CD4-positive, alpha-beta T cell treated with Interleukin-6 at 100 ng/mL for 8 hours (primary cell): ENCODE results near the gene SSH3.

Experiments used
- DNase-seq: peaks from one replicate; pipeline ENCODE4 v3.0.0-alpha.2; 2020; ENCODE audit warnings: mixed read lengths, low spot score

Gene SSH3

GRCh38 chr11:67280341-67280787, 23.0 kb upstream of the SSH3 start:
- no peak for DNase-seq

GRCh38 chr11:67280788-67281551, 22.4 kb upstream of the SSH3 start:
- DNase-seq = no peak

DNA sequence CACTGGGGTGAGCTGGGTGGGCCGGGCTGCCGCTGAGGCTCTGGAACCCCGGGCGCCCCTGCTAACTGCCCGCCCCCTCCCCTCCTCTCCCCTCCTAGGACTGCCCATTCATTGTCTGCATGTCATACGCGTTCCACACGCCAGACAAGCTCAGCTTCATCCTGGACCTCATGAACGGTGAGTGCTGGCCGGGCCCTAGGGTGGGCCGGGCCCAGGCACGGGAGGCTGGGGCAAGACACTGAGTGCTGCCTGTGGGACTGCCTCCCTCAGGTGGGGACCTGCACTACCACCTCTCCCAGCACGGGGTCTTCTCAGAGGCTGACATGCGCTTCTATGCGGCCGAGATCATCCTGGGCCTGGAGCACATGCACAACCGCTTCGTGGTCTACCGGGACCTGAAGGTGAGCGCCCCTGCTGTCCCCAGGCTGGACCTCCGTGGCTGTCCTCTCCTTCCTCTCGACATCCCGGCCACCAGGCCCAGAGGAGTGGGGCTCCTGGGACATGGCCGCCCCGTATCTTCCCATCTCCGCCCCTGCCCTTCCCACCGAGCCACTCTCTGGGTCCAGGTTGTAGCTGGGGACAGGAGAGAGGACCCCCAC, 21.7 kb upstream of the SSH3 start:
- DNase-seq = no peak

DNA sequence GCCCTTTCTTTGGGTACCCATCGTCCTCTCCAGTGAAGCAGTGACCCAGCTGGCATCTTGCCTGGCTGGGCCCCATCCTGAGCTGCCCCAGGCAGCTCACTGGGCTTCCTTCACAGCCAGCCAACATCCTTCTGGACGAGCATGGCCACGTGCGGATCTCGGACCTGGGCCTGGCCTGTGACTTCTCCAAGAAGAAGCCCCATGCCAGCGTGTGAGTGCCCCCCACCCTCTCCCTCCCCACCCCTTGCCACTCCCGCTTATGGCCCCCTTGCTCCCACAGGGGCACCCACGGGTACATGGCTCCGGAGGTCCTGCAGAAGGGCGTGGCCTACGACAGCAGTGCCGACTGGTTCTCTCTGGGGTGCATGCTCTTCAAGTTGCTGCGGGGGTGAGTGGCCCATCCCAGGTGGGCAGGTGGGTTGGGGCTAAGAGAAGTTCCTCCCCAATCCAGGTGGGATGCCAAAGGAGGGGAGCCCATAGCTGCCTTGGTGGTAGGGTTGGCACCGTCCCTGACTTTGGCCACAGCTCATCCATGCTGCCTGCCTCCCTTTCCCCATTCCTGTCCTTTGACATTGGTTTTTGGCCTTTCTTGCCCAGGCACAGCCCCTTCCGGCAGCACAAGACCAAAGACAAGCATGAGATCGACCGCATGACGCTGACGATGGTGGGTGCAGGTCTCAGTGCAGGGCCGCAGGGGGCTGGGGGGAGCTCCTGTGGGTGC, 21.0 kb upstream of the SSH3 start:
- DNase-seq = no peak

DNA sequence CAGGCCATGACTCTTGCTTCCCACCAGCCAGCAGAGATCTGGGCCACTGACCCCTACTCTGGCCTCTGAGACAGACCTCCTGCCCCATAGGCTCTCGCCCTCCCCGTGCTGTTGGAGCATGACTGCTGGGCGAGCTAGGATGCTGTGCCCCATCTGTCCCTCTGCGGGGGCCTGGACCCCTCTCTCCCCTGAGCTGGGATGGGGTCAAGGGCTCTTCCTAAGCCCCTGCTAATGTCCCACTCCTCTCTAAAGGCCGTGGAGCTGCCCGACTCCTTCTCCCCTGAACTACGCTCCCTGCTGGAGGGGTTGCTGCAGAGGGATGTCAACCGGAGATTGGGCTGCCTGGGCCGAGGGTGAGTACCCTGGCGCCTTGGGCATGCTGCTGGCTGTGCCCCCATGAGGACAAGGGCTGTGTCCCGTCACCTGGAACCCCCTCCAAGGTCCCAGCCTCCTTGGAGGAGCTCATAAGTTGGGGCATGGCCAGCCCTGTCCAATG, 20.4 kb upstream of the SSH3 start:
- DNase-seq = no peak

DNA sequence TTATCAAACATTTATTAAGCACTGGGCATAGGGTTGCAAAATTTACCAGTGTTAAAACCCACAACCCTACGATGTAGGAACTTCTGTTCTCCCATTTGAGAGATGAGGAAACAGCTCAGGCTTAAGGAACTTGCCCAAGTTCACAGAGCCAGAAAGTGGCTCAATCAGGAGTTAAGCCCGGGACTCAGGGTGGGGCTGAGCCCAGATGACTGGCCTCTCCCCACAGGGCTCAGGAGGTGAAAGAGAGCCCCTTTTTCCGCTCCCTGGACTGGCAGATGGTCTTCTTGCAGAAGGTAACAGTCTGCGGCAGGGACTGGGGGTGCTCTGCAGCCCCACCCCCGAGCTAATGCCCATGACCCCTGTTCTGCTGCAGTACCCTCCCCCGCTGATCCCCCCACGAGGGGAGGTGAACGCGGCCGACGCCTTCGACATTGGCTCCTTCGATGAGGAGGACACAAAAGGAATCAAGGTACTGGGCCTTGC, 19.8 kb upstream of the SSH3 start:
- no peak for DNase-seq

GRCh38 chr11:67284811-67285540, 18.4 kb upstream of the SSH3 start:
- DNase-seq = no peak

GRCh38 chr11:67285541-67286498, 17.5 kb upstream of the SSH3 start:
- no peak for DNase-seq

GRCh38 chr11:67286621-67287333, 16.6 kb upstream of the SSH3 start:
- DNase-seq = no peak

DNA sequence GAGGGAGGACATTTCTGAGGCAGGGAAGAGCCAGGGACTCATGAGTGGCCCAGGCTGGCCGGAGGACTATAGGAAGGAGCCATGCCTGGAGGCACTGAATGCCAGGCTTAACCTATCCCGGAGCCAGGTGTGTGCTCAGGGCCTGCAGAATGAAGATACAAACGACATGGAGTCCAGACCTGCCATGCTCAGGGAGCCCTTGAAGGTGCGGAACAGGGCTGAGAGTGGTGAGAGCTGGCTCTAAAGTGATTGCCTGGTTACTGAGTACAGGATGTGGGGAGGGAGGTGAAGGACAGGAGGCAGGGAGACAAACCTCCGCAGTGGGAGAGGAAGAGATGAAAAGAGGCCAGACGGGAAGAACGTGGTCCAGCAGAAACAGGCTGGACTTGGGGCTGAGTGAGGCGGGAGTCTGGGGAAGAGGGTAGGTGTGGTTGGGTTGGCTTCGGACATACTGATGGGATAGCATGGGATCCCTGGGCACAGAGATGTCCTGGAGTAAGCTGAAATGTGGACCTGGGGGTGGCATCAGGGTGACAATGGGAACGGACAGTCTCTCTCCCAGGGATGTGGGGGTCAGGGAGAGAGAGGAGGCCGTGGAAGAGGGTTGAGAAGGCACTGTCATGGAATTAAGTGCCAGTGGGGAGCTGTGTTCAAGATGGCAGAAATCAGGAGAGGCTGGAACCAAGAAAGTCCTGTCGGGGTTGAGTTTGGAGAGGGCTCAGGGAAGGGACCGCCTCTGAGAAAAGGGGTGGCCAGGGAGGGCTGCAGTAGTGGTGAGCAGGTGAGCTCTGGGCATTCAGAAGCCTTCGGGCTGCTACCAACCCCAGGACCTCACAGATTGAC, 15.8 kb upstream of the SSH3 start:
- DNase-seq = peak; percentile 56

GRCh38 chr11:67288198-67288451, 15.2 kb upstream of the SSH3 start:
- no peak for DNase-seq

- peak; percentile 88 for DNase-seq
Observed at GRCh38 chr11:67288452-67289225, 14.7 kb upstream of the SSH3 start.

DNA sequence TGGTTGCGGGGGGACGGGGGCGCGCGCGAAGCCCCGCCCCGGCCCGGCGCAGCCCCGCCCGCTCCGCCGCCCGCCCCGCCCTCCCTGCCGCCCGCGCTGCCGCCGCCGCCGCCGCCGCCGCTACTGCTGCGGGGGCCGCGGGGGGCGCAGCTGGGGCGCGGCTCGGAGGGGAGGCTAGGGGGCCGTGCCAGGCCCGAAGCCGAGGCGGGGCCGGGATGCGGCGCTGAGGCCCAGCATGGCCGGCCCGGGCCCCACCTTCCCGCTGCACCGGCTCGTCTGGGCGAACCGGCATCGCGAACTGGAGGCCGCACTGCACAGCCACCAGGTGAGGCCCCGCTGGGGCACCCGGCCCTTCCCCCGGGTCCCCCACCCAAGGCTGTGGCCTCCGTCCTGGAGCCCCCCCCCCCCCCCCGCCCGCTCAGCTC, 14.1 kb upstream of the SSH3 start, which contains the start of gene ANKRD13D:
Gene ANKRD13D (plus strand): TSS at position 78 of the 425 bp plus-strand sequence. CDS start 158 bp downstream, at position 236.
- no peak for DNase-seq

GRCh38 chr11:67289651-67290479, 13.5 kb upstream of the SSH3 start:
- no peak for DNase-seq

DNA sequence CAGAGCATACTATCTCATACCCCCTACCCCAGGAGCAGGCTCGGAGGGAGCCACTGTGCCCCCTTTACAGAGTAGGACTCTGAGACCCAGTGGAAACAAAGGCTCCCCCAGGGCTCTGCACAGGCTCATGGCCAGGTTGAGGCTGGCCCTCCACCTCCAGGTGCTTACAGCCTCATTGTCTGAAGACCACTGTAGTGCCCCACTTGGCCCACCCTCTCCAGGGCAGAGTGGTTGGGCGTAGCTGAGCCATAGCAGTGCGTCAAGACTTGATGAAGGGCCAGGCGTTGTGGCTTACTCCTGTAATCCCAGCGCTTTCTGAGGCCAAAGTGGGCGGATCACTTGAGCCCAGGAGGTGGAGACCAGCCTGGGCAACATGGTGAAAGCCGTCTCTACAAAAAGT, 12.5 kb upstream of the SSH3 start:
- DNase-seq = no peak

DNA sequence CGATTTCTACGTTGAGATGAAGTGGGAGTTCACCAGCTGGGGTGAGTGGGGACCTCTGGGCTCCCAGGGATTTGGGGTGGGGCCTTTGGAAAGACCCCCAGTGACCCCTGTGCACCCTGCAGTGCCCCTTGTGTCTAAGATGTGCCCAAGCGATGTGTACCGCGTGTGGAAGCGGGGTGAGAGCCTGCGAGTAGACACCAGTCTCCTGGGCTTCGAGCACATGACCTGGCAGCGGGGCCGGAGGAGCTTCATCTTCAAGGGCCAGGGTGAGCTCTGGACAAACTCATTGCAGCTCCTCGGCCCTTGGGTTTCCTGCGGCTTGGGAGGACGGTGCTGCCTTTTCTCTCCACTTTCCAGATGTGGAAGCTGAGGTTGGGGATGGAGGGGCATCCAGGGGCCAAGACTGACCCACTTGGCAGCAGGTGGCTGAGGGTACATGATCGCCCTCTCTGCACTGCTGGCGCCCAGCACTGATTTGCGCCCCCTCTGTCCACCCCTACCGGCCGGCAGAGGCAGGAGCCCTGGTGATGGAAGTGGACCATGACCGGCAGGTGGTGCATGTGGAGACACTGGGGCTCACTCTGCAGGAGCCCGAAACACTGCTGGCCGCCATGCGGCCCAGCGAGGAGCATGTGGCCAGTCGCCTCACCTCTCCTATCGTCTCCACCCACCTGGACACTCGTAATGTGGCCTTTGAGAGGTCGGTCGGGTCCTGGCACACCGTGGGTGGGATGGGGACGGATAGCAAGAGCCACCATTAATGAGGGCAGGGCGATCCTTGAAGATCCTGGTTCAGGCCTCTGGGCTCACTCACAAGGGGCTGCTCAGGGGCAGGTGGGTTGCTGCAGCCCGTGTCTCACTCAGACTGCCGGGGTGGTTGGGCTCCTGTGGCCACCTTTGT, 11.6 kb upstream of the SSH3 start:
- DNase-seq = no peak

DNA sequence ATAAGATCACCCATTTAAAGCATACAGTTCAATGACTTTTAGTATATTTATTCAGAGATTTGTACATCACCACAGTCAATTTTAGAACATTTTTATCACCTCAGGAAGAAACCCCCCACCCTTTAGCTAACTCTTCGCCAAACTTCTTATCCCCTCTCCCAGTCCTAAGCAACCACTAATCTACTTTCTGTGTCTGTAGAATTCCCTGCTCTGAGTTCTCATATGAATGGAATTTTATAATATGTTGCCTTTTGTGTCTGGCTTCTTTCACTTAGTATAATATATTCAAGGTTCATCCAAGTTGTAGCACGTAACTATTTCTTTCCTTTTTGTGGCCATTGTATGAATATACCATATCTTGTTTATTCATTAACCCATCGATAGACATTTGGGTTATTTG, 10.7 kb upstream of the SSH3 start:
- DNase-seq = no peak
